Lower lobe of right lung (tissue), 2 donors: ENCODE measurements around the gene ITGAE. TPM values are rescaled to one million over a fixed set of nuclear protein-coding genes. Genes with fewer than 3 reads are reported as not detected.
"Not testable (repeated sequence)": the region's sequence is repeated elsewhere in the genome, so short reads cannot be mapped to it uniquely, and the experiment has no call there.

Source experiments
- ATAC-seq, 2 donors: fragments of 200-7000 bp; cut with Tn5 transposase; one replicate each; pipeline ENCODE4 v1.9.1; 2020 to 2022; ENCODE audit warnings: mild to moderate bottlenecking in 2 of 2, moderate library complexity in 2 of 2
- DNase-seq: peaks from one replicate; pipeline ENCODE4 v3.0.0-alpha.2; 2020
- H3K27ac ChIP-seq: fragments of 200-600 bp; one replicate; pipeline ENCODE4 v1.8.0; 2022
- H3K27me3 ChIP-seq: fragments of 200-600 bp; one replicate; pipeline ENCODE4 v1.8.0; 2022; ENCODE audit warnings: low read depth
- H3K36me3 ChIP-seq: fragments of 200-600 bp; one replicate; pipeline ENCODE4 v1.8.0; 2022; ENCODE audit warnings: mild to moderate bottlenecking
- H3K4me1 ChIP-seq: fragments of 200-600 bp; one replicate; pipeline ENCODE4 v1.8.0; 2022
- H3K4me3 ChIP-seq: fragments of 200-600 bp; one replicate; pipeline ENCODE4 v1.8.0; 2022; ENCODE audit warnings: mild to moderate bottlenecking
- H3K9me3 ChIP-seq: fragments of 200-600 bp; one replicate; pipeline ENCODE4 v1.8.0; 2022
- intact Hi-C: fragments of 100-400 bp; cut with DNase I; formaldehyde crosslinking; loops from one replicate; pipeline ENCODE4 v1.11.0; 2022
- total RNA-seq: library from RNA; stranded (reverse); fragmentation: NEBNext Ultra II Directional; extraction: Animal tissue kit (Norgen Biotek cat#: 25700); gene quantifications from one replicate; pipeline ENCODE4 v1.2.1, GENCODE V29; 2021
- TF ChIP-seq, protein P1 (sequence below): fragments of 200-600 bp; IDR thresholded peaks from one replicate; pipeline ENCODE4 v1.8.0; 2022; ENCODE audit warnings: antibody characterized with exemption, mild to moderate bottlenecking
- donor health status: DM: no; HTN: yes; CAD: no; lungs with severe emphysema.

The ITGAE gene
- total RNA-seq, 1 donor from 2014 or later = 35.4 TPM

DNA sequence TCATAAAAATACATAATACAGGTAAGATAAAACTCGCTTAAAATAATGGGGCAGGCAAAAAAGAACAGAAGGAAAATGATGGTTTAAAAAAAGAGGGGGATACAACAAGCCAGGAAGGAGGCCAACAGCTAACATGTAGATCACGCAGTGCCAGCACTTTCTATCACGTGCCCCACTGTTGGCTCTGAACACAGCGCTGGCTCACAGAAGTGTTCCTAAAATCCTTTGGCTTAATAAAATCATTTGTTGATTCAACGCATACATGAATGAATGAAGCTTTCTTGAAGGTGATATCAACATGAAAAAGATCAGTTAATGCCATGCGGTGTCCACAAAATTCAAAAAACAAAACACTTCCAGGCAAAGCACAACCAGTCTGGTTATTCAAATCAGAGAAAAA, 8.5 kb downstream of the ITGAE start:
- Histone ChIP-seq H3K4me1 (no peaks in the 10 kb centered on the region), H3K27me3 (no peaks in the 10 kb centered on the region), H3K27ac (no peak overlapping the region), H3K9me3 (no peaks in the 10 kb centered on the region), H3K36me3 (no peaks in the 10 kb centered on the region), H3K4me3 (no peak overlapping the region)
- no peak for ATAC-seq
- TF ChIP-seq, protein P1, sequence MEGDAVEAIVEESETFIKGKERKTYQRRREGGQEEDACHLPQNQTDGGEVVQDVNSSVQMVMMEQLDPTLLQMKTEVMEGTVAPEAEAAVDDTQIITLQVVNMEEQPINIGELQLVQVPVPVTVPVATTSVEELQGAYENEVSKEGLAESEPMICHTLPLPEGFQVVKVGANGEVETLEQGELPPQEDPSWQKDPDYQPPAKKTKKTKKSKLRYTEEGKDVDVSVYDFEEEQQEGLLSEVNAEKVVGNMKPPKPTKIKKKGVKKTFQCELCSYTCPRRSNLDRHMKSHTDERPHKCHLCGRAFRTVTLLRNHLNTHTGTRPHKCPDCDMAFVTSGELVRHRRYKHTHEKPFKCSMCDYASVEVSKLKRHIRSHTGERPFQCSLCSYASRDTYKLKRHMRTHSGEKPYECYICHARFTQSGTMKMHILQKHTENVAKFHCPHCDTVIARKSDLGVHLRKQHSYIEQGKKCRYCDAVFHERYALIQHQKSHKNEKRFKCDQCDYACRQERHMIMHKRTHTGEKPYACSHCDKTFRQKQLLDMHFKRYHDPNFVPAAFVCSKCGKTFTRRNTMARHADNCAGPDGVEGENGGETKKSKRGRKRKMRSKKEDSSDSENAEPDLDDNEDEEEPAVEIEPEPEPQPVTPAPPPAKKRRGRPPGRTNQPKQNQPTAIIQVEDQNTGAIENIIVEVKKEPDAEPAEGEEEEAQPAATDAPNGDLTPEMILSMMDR = no peak
- intact Hi-C loops = no loop called here
- no peak for DNase-seq

DNA sequence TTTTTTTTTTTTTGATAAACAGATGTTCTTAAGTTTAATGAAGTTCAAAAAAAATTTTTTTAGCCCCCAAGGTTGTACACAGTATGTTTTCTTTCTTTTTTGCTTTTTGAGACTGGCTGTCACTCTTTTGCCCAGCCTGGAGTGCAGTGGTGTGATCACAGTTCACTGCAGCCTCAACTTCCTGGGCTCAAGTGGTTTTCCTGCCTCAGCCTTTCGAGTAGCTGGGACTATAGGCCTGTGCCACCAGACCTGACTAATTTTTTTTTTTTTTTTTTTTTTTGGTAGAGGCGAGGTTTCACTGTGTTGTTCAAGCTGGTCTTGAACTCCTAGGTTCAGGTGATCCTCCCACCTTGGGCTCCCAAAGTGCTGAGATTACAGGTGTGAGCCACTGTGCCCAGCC, 12.8 kb downstream of the ITGAE start:
- Histone ChIP-seq H3K27me3 (no peaks in the 10 kb centered on the region), H3K9me3 (no peaks in the 10 kb centered on the region), H3K27ac (no peak overlapping the region), H3K4me1 (no peaks in the 10 kb centered on the region), H3K36me3 (no peaks in the 10 kb centered on the region), H3K4me3 (no peak overlapping the region)
- intact Hi-C loops = no loop called here
- ATAC-seq (no peak), DNase-seq (no peak)
- TF ChIP-seq, protein P1 = no peak

DNA sequence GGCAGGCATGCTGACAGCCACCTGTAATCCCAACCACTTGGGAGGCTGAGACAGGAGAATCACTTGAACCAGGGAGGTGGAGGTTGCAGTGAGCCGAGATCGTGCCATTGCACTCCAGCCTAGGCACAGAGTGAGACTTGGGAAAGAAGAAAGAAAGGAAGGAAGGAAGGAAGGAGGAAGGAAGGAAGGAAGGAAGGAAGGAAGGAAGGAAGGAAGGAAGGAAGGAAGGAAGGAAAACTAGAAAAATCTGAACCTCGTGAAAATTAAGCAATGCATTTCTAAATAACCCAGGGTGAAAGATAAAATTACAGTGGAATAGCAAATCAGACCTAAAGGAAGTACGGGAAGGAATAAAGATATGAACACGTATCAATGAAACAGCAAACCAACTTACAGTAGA, 15.7 kb downstream of the ITGAE start:
- H3K36me3 ChIP-seq, H3K9me3 ChIP-seq, H3K4me3 ChIP-seq, H3K4me1 ChIP-seq, ATAC-seq, H3K27ac ChIP-seq, H3K27me3 ChIP-seq, DNase-seq, intact Hi-C loops: not testable (repeated sequence)

DNA sequence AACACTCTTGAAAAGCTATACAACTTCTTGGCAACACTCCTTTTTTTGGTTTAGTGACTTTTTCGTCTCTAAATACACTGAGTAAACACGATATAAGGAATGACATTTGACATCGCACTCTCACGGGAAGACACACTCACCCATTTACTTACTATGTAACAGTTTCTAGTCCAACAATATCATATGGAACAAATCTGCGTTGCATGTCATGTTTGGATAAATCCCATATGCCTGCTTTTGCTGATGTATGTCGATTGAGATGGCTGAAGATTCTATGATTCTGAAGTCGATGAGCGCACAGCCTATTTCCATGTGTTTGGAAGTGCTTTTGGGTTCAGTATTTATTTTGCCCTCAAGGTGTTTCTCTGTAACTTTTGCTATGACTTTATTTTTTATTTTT, 18.2 kb downstream of the ITGAE start:
- intact Hi-C loops = no loop called here
- Histone ChIP-seq H3K36me3 (no peaks in the 10 kb centered on the region), H3K27ac (no peak overlapping the region), H3K9me3 (no peaks in the 10 kb centered on the region), H3K4me3 (no peak overlapping the region), H3K4me1 (no peaks in the 10 kb centered on the region), H3K27me3 (no peaks in the 10 kb centered on the region)
- TF ChIP-seq, protein P1 = no peak
- no peak for DNase-seq
- no peak for ATAC-seq

DNA sequence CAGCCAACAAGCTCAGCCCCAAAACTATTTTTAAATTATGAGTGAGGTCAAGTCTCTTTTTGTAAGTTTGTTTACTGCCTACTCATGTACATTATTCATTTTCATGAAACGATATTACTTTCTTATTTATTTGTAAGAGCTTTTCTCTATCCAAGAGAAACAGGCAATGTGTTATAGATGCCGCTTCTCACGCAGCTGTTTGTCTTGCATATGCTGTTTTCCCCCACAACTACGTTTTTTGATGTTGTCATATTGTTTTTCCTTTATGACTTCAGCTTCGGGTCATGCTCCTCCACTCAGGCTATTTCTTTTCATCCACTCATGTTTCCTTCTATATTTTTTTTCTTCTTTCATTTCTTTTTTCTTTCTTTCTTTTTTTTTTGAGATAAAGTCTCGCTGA, 20.0 kb downstream of the ITGAE start:
- Histone ChIP-seq H3K36me3 (no peaks in the 10 kb centered on the region), H3K27me3 (no peaks in the 10 kb centered on the region), H3K27ac (no peak overlapping the region), H3K4me3 (no peak overlapping the region), H3K9me3 (no peaks in the 10 kb centered on the region), H3K4me1 (no peaks in the 10 kb centered on the region)
- ATAC-seq = no peak
- TF ChIP-seq, protein P1 = no peak
- no peak for DNase-seq
- intact Hi-C loops = no loop called here

DNA sequence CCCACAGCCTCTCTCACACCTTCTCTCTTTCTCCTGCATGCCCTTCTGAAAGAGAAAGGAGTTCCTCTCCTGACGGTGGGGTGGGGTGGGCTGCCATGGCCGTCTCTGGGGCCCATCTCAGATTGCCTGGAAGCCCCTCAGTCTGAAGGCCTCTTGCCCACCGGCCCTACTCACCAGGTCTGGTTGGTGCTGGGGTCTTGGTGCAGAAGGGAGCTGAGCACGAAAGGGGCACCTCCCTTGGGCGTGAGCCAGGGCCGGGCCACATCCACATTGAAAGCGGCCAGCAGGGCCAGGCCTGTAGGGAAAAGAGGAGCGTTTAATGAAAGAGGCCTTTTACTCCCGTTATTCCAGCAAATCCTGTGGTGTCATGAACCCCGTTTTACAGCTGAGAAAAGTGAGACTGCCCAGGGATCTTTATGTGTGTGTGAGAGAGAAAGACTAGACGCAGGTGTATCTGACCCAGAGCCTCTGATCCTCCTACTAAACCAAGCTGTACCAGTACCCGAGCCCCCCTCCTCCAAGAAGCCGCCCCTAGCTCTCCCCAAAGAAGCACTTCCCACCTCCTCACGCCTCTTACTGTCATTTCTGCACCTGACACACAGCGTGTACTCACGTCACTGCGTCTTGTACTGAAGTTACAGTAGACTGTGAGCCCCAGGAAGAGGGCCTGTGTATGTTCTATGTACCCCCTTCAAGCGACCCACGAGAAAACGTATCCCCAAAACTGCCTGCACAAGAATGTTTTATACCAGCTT, 23.4 kb downstream of the ITGAE start:
- Histone ChIP-seq H3K36me3 (no peaks in the 10 kb centered on the region), H3K4me1 (no peaks in the 10 kb centered on the region), H3K27ac (no peak overlapping the region), H3K9me3 (no peaks in the 10 kb centered on the region), H3K4me3 (no peak overlapping the region), H3K27me3 (no peaks in the 10 kb centered on the region)
- ATAC-seq (no peak), DNase-seq (no peak)
- intact Hi-C loops = no loop called here
- TF ChIP-seq, protein P1 = no peak
